ENCODE data around the gene ASTL.

- peak; percentile 31 for TF ChIP-seq CTCF (IDR thresholded peaks at IDR 0.05; ENCODE audit: low read depth, low read length)
- TF ChIP-seq MAX (IDR thresholded peaks at IDR 0.05; ENCODE audit: low read depth, low read length) = no peak
- TF ChIP-seq POLR2A (IDR thresholded peaks at IDR 0.05; ENCODE audit: extremely low read depth, insufficient read length) = no peak
- TF ChIP-seq MYC (IDR thresholded peaks at IDR 0.05; ENCODE audit: low read depth, low read length) = no peak
These were observed 21.3 kb downstream of the ASTL start for GRCh38 chr2:96116879-96117533.

Data from NB4 (cell line).